Endothelial cell (in vitro differentiated cells): ENCODE data around the gene NAV2. TPM values are rescaled to one million over a fixed set of nuclear protein-coding genes. Genes with fewer than 3 reads are reported as not detected.
A peak's percentile ranks its signal among the peaks of the same experiment; 100 is the strongest.

Experiments
- DNase-seq: peaks from one replicate; pipeline ENCODE4 v3.0.0; 2021; ENCODE audit warnings: low spot score
- H3K27ac Mint-ChIP-seq: one replicate; pipeline ENCODE4 v1.8.0; 2021; ENCODE audit warnings: mixed read lengths, inconsistent platforms; ENCODE audit not compliant: unreplicated experiment
- H3K27me3 Mint-ChIP-seq: one replicate; pipeline ENCODE4 v1.8.0; 2021; ENCODE audit warnings: mild to moderate bottlenecking, moderate library complexity, mixed read lengths, inconsistent platforms; ENCODE audit not compliant: unreplicated experiment
- H3K36me3 Mint-ChIP-seq: one replicate; pipeline ENCODE4 v1.8.0; 2021; ENCODE audit warnings: mild to moderate bottlenecking, low read depth, mixed read lengths, inconsistent platforms; ENCODE audit not compliant: unreplicated experiment
- H3K4me1 Mint-ChIP-seq: one replicate; pipeline ENCODE4 v1.8.0; 2021; ENCODE audit warnings: mild to moderate bottlenecking, mixed read lengths, inconsistent platforms; ENCODE audit not compliant: unreplicated experiment
- H3K4me3 Mint-ChIP-seq: one replicate; pipeline ENCODE4 v1.8.0; 2021; ENCODE audit warnings: mild to moderate bottlenecking, mixed read lengths, inconsistent platforms; ENCODE audit not compliant: unreplicated experiment
- H3K9me3 Mint-ChIP-seq: one replicate; pipeline ENCODE4 v1.8.0; 2021; ENCODE audit warnings: mixed read lengths, inconsistent platforms; ENCODE audit not compliant: unreplicated experiment
- CTCF ChIP-seq: fragments of 200-600 bp; sonication (generic); IDR thresholded peaks from one replicate; pipeline ENCODE4 v1.5.0; 2021; ENCODE audit warnings: antibody characterized with exemption; ENCODE audit not compliant: unreplicated experiment
- total RNA-seq: library from RNA; stranded (reverse); fragmentation: NEBNext Ultra II Directional; extraction: Animal tissue kit (Norgen Biotek cat#: 25700); gene quantifications from one replicate; pipeline ENCODE4 v1.2.1, GENCODE V29; 2021; ENCODE audit not compliant: unreplicated experiment

Gene NAV2
- total RNA-seq, 1 donor from 2014 or later = 15.6 TPM

- no peaks in the 10 kb centered on the region for H3K9me3 Mint-ChIP-seq
- H3K36me3 Mint-ChIP-seq = no peaks in the 10 kb centered on the region
- H3K27me3 Mint-ChIP-seq = peaks cover 6% of the 10 kb centered on the region
- peaks cover 24% of the 10 kb centered on the region for H3K4me1 Mint-ChIP-seq
- no peak for DNase-seq
- H3K4me3 Mint-ChIP-seq = no peak overlapping the region
- TF ChIP-seq CTCF = no peak
- H3K27ac Mint-ChIP-seq = peak overlapping the region; percentile 5
Observed at GRCh38 chr11:20031155-20032001, 318.7 kb downstream of the NAV2 start.

- TF ChIP-seq CTCF = no peak
- no peaks in the 10 kb centered on the region for H3K9me3 Mint-ChIP-seq
- DNase-seq = no peak
- no peak overlapping the region for H3K4me3 Mint-ChIP-seq
- no peak overlapping the region for H3K27ac Mint-ChIP-seq
- no peaks in the 10 kb centered on the region for H3K36me3 Mint-ChIP-seq
- H3K4me1 Mint-ChIP-seq = peaks cover 24% of the 10 kb centered on the region
- peaks cover 6% of the 10 kb centered on the region for H3K27me3 Mint-ChIP-seq
Observed at GRCh38 chr11:20032127-20032526, 319.5 kb downstream of the NAV2 start.

GRCh38 chr11:20032577-20033260 is 320.1 kb downstream of the NAV2 start:
- no peaks in the 10 kb centered on the region for H3K9me3 Mint-ChIP-seq
- DNase-seq = no peak
- H3K27ac Mint-ChIP-seq = no peak overlapping the region
- H3K4me3 Mint-ChIP-seq = no peak overlapping the region
- no peaks in the 10 kb centered on the region for H3K36me3 Mint-ChIP-seq
- H3K4me1 Mint-ChIP-seq = peaks cover 26% of the 10 kb centered on the region
- H3K27me3 Mint-ChIP-seq = peaks cover 6% of the 10 kb centered on the region
- TF ChIP-seq CTCF = no peak

- Mint-ChIP-seq H3K4me1 (peaks cover 29% of the 10 kb centered on the region), H3K9me3 (no peaks in the 10 kb centered on the region), H3K27ac (no peak overlapping the region), H3K36me3 (no peaks in the 10 kb centered on the region), H3K4me3 (no peak overlapping the region), H3K27me3 (peaks cover 6% of the 10 kb centered on the region)
- no peak for DNase-seq
- no peak for TF ChIP-seq CTCF
Observed at GRCh38 chr11:20033806-20034205, 321.2 kb downstream of the NAV2 start.

- no peak for TF ChIP-seq CTCF
- DNase-seq = no peak
- Mint-ChIP-seq H3K4me1 (peaks cover 36% of the 10 kb centered on the region), H3K27me3 (peaks cover 6% of the 10 kb centered on the region), H3K4me3 (no peak overlapping the region), H3K27ac (no peak overlapping the region), H3K9me3 (no peaks in the 10 kb centered on the region), H3K36me3 (no peaks in the 10 kb centered on the region)
Observed at GRCh38 chr11:20034941-20035340, 322.3 kb downstream of the NAV2 start.
